Liver (tissue), 3 donors: Measurements from ENCODE around the gene ARAP1.

Source experiments
- CTCF ChIP-seq: fragments of 150-350 bp; IDR thresholded peaks from 2 replicates; pipeline ENCODE4 v1.5.1; 2017; ENCODE audit warnings: improper control_type of control experiment, low read depth, low read length; ENCODE audit not compliant: missing input control
- EGR1 ChIP-seq, 2 donors: IDR thresholded peaks; 2 replicates each; pipeline ENCODE4 v1.6.1; 2016 to 2018; ENCODE audit warnings: antibody characterized with exemption in 2 of 2, low read depth in 2 of 2
- FOXA2 ChIP-seq: IDR thresholded peaks from 2 replicates; pipeline ENCODE4 v1.6.1; 2016; ENCODE audit warnings: antibody characterized with exemption
- GABPA ChIP-seq, 2 donors: IDR thresholded peaks in 1 of 2; conservative IDR thresholded peaks in 1 of 2; 2 replicates each; pipeline ENCODE4 v1.6.1; 2016; ENCODE audit warnings: antibody characterized with exemption in 2 of 2, mild to moderate bottlenecking in 1 of 2, moderate library complexity in 1 of 2
- HNF4A ChIP-seq, 2 donors: conservative IDR thresholded peaks; 2 replicates each; pipeline ENCODE4 v1.6.1; 2016; ENCODE audit warnings: antibody characterized with exemption in 2 of 2, mild to moderate bottlenecking in 2 of 2
- HNF4G ChIP-seq: IDR thresholded peaks from 2 replicates; pipeline ENCODE4 v1.6.1; 2016; ENCODE audit warnings: antibody characterized with exemption
- MAX ChIP-seq: IDR thresholded peaks from 2 replicates; pipeline ENCODE4 v1.6.1; 2016; ENCODE audit warnings: antibody characterized with exemption
- RAD21 ChIP-seq, 2 donors: IDR thresholded peaks; 2 replicates each; pipeline ENCODE4 v1.6.1; 2016; ENCODE audit warnings: antibody characterized with exemption in 2 of 2, mild to moderate bottlenecking in 2 of 2
- REST ChIP-seq: IDR thresholded peaks from 2 replicates; pipeline ENCODE4 v1.6.1; 2016; ENCODE audit warnings: antibody characterized with exemption, mild to moderate bottlenecking
- SP1 ChIP-seq: IDR thresholded peaks from 2 replicates; pipeline ENCODE4 v1.6.1; 2018; ENCODE audit warnings: antibody characterized with exemption, mild to moderate bottlenecking
- TAF1 ChIP-seq: conservative IDR thresholded peaks from 2 replicates; pipeline ENCODE4 v1.6.1; 2016; ENCODE audit warnings: antibody characterized with exemption, mild to moderate bottlenecking
- YY1 ChIP-seq: IDR thresholded peaks from 2 replicates; pipeline ENCODE4 v1.6.1; 2016; ENCODE audit warnings: antibody characterized with exemption, mild to moderate bottlenecking
- ZBTB33 ChIP-seq: IDR thresholded peaks from 2 replicates; pipeline ENCODE4 v1.6.1; 2016; ENCODE audit warnings: antibody characterized with exemption
- donor health status: healthy.
- donor health status: healthy.

- no peak for TF ChIP-seq CTCF
- TF ChIP-seq RAD21 (IDR thresholded peaks at IDR 0.05) = no peak
- TF ChIP-seq TAF1 = no peak
- TF ChIP-seq ZBTB33 = no peak
- TF ChIP-seq YY1 = no peak
- TF ChIP-seq FOXA2 = no peak
- TF ChIP-seq REST = no peak
- TF ChIP-seq EGR1 (IDR thresholded peaks at IDR 0.05; ENCODE audit: low read depth in 2 of 2) = no peak
- TF ChIP-seq MAX = no peak
- no peak for TF ChIP-seq HNF4A (conservative IDR thresholded peaks at IDR 0.05)
- no peak for TF ChIP-seq SP1
- no peak for TF ChIP-seq HNF4G
- TF ChIP-seq GABPA (IDR thresholded peaks at IDR 0.05 in 1 of 2, conservative IDR thresholded peaks at IDR 0.05 in 1 of 2) = no peak
Measured at GRCh38 chr11:72768581-72768980, 16.4 kb upstream of the ARAP1 start.
